Activated T-helper 9 cell treated with anti-CD3 and anti-CD28 coated beads, Interleukin-2, amount 50 U/mL, for 16 hours (primary cell): ENCODE data around the gene TOMM40.

Experiments used
- DNase-seq: peaks from one replicate; pipeline ENCODE4 v3.0.0-alpha.2; 2020; ENCODE audit warnings: low read depth

TOMM40 gene

DNA sequence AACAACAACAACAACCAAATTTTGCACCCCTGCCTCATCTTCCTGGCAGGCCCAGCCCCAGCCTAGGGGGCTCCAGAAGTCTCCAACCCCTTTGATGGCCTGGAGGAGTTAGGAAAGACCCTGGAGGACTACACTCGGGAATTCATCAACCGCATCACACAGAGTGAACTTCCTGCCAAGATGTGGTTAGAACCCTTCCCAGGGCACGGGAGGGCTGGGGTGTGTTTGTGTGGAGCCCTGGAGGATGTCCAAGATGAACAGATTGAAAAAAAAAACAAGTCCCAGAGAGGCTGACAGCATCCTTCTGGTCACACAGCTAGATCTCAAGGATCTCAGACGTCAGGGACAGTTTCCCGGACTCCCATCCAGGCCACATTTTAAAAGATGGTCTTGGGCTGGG is 36.7 kb downstream of the TOMM40 start:
- DNase-seq = no peak

DNA sequence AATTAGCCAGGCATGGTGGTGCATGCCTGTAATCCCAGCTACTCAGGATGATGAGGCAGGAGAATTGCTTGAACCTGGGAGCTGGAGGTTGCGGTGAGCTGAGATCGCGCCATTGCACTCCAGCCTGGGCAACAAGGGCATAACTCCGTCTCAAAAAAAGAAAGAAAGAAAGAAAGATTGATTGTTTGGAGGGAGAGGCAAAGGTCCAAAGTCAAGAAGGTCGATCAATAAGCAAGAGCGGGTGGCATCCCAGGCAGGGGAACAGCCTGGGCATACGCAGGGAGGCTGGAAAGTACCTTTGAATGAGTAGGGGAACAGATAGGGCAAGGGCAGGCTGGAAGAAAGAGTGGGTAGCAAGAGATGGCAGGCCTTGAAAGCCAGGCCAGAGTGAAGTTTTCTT is 39.0 kb downstream of the TOMM40 start:
- DNase-seq = no peak

- no peak for DNase-seq
Observed at GRCh38 chr19:44931541-44931940, 40.5 kb downstream of the TOMM40 start.

- no peak for DNase-seq
Observed at GRCh38 chr19:44939668-44940067, 48.6 kb downstream of the TOMM40 start.

- no peak for DNase-seq
Observed at GRCh38 chr19:44942067-44942571, 51.1 kb downstream of the TOMM40 start, which contains the start of gene APOC4. Gene APOC4, plus strand, starts transcription at chr19:44942237. Its CDS starts 41 bp downstream, at chr19:44942278.

GRCh38 chr19:44943801-44944249 is 52.8 kb downstream of the TOMM40 start:
- DNase-seq = no peak

GRCh38 chr19:44947041-44947581 is 56.1 kb downstream of the TOMM40 start:
- DNase-seq = no peak

GRCh38 chr19:44948237-44948636 is 57.2 kb downstream of the TOMM40 start:
- no peak for DNase-seq

DNA sequence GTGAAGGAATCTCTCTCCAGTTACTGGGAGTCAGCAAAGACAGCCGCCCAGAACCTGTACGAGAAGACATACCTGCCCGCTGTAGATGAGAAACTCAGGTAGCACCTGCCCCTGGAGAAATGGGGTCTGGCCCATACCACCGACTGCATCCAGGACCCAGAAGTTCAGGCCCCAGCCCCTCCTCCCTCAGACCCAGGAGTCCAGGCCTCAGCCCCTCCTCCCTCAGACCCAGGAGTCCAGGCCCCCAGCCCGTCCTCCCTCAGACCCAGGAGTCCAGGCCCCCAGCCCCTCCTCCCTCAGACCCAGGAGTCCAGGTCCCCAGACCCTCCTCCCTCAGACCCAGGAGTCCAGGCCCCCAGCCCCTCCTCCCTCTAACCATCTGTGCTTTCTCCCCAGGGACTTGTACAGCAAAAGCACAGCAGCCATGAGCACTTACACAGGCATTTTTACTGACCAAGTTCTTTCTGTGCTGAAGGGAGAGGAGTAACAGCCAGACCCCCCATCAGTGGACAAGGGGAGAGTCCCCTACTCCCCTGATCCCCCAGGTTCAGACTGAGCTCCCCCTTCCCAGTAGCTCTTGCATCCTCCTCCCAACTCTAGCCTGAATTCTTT is 57.8 kb downstream of the TOMM40 start:
- DNase-seq = no peak

- DNase-seq = no peak
Observed at GRCh38 chr19:44949550-44949949, 58.5 kb downstream of the TOMM40 start.

GRCh38 chr19:44951179-44952159 is 60.4 kb downstream of the TOMM40 start:
- peak; percentile 21 for DNase-seq
